ENCODE results near the gene OXGR1.

- TF ChIP-seq POLR2A (IDR thresholded peaks at IDR 0.05; ENCODE audit: low read depth, low read length) (no peak), POLR2AphosphoS5 (IDR thresholded peaks at IDR 0.05; ENCODE audit: low read depth, low read length) (no peak)
These were observed 35.9 kb downstream of the OXGR1 start for GRCh38 chr13:96958286-96958891.
